GM13976 (cell line): ENCODE data around the gene ELMOD1.

Source experiments
- DNase-seq: peaks from one replicate; pipeline ENCODE4 v3.0.0; 2012; ENCODE audit warnings: low spot score
- CTCF ChIP-seq: IDR thresholded peaks from 2 replicates; pipeline ENCODE4 v1.5.1; 2012; ENCODE audit warnings: borderline replicate concordance, mild to moderate bottlenecking; ENCODE audit not compliant: insufficient read depth; ENCODE audit errors: extremely low read depth, missing control alignments, control extremely low read depth
- in situ Hi-C: fragments of 300-500 bp; cut with MboI; formaldehyde crosslinking; loops from one replicate; pipeline ENCODE4 v1.12.0; 2022; ENCODE audit warnings: low sequenced_read_pairs, mixed read lengths, inconsistent platforms; ENCODE audit not compliant: unreplicated experiment

ELMOD1 gene

GRCh38 chr11:107594736-107595135 lies 3.8 kb downstream of the ELMOD1 start:
- in situ Hi-C loops = no loop called here

GRCh38 chr11:107598225-107599139 lies 7.5 kb downstream of the ELMOD1 start:
- DNase-seq = no peak
- in situ Hi-C loops = no loop called here
- peak; percentile 57 for TF ChIP-seq CTCF

More at GRCh38 chr11:107594736-107595135, 3.8 kb downstream of the ELMOD1 start:
- DNase-seq = no peak
- no peak for TF ChIP-seq CTCF

- no peak for DNase-seq
- in situ Hi-C loops = no loop called here
- TF ChIP-seq CTCF = no peak
These were observed 14.4 kb downstream of the ELMOD1 start for GRCh38 chr11:107605061-107606006.

GRCh38 chr11:107606141-107606540 lies 15.2 kb downstream of the ELMOD1 start:
- no peak for DNase-seq
- no peak for TF ChIP-seq CTCF
- in situ Hi-C loops = no loop called here

GRCh38 chr11:107608809-107609208 lies 17.9 kb downstream of the ELMOD1 start:
- no peak for DNase-seq
- TF ChIP-seq CTCF = no peak
- in situ Hi-C loops = no loop called here
